Astrocyte (in vitro differentiated cells and primary cell): Measurements from ENCODE around the gene MCM8.

Experiments
- CTCF ChIP-seq: IDR thresholded peaks from 2 replicates; pipeline ENCODE4 v1.5.1; 2011; ENCODE audit warnings: low read depth, mild to moderate bottlenecking, inconsistent platforms, low read length, moderate library complexity; ENCODE audit not compliant: insufficient read depth
- EZH2 ChIP-seq: IDR thresholded peaks from 2 replicates; pipeline ENCODE4 v1.6.1; 2012; ENCODE audit warnings: mild to moderate bottlenecking, low read length, inconsistent platforms; ENCODE audit not compliant: insufficient read depth

DNA sequence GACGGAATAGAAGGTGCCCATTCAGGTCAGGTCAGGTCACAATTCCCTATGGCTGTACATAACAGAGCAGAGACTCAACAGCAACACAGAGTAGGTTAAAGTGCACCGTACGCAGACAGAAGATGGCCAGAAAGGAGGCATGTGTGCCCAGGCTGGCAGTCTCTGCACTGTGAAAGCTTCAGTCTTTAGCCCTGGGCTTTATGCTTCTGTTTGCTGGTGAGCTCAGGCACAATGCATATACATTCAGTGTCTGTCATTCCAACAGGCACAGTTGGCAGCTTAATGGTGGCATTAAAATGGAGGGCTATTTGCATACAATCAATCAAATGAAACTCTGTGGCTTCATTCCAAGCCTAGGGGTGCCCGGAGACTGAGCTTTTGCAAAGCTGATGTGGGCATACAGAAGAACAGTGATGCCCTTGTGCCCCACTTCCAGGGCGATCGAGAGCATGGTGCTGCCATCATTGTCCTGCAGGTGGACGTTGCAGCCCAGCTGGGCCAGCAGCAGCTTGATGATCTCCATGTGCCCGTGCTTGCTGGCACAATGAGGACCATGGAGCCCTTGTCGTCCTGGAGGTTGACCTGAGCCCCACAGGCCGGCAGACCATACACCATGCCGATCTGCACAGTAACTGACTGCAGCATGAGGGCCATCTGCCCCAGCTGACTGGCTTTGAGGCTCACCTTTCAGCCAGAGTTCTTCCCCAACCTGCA is 22.5 kb upstream of the MCM8 start:
- TF ChIP-seq CTCF (no peak), EZH2 (no peak)
